H9 (cell line): ENCODE results near the gene TMEM117. TPM values are rescaled to one million over a fixed set of nuclear protein-coding genes. Genes with fewer than 3 reads are reported as not detected.
"Not testable (repeated sequence)": the region's sequence is repeated elsewhere in the genome, so short reads cannot be mapped to it uniquely, and the experiment has no call there.

Experiments
- DNase-seq: peaks from one replicate; pipeline ENCODE4 v3.0.0-alpha.2; 2017
- H2AFZ ChIP-seq: one replicate; pipeline ENCODE4 v1.6.1; 2013; ENCODE audit warnings: mild to moderate bottlenecking, low read length, control low read depth, moderate library complexity
- H2AK5ac ChIP-seq: 2 replicates; pipeline ENCODE4 v1.6.1; 2013; ENCODE audit warnings: low read length, control low read depth, mixed read lengths; ENCODE audit not compliant: insufficient read length
- H2BK120ac ChIP-seq: one replicate; pipeline ENCODE4 v1.6.1; 2013; ENCODE audit warnings: low read depth, mild to moderate bottlenecking, low read length, control low read depth, inconsistent platforms; ENCODE audit not compliant: poor library complexity, severe bottlenecking
- H2BK12ac ChIP-seq: 2 replicates; pipeline ENCODE4 v1.6.1; 2013; ENCODE audit warnings: low read length, control low read depth, mixed read lengths, low read depth; ENCODE audit not compliant: insufficient read length
- H2BK15ac ChIP-seq: 2 replicates; pipeline ENCODE4 v1.6.1; 2013; ENCODE audit warnings: low read depth, low read length, control low read depth
- H2BK20ac ChIP-seq: one replicate; pipeline ENCODE4 v1.6.1; 2013; ENCODE audit warnings: low read depth, mild to moderate bottlenecking, low read length, control low read depth, inconsistent platforms; ENCODE audit not compliant: poor library complexity, severe bottlenecking
- H2BK5ac ChIP-seq: 2 replicates; pipeline ENCODE4 v1.6.1; 2013; ENCODE audit warnings: low read length, control low read depth, mixed read lengths; ENCODE audit not compliant: insufficient read length
- H3K14ac ChIP-seq: 2 replicates; pipeline ENCODE4 v1.6.1; 2013; ENCODE audit warnings: low read length, control low read depth; ENCODE audit not compliant: insufficient read depth
- H3K18ac ChIP-seq: 2 replicates; pipeline ENCODE4 v1.6.1; 2013; ENCODE audit warnings: low read depth, mild to moderate bottlenecking, mixed read lengths, low read length, control low read depth; ENCODE audit not compliant: insufficient read length
- H3K23ac ChIP-seq: 2 replicates; pipeline ENCODE4 v1.6.1; 2013; ENCODE audit warnings: low read length, control low read depth, mixed read lengths, low read depth; ENCODE audit not compliant: insufficient read length
- H3K23me2 ChIP-seq: 2 replicates; pipeline ENCODE4 v1.6.1; 2013; ENCODE audit warnings: low read depth, mild to moderate bottlenecking, mixed read lengths, low read length, control low read depth; ENCODE audit not compliant: insufficient read length, poor library complexity, severe bottlenecking
- H3K27ac ChIP-seq: 2 replicates; pipeline ENCODE4 v1.5.1; 2013; ENCODE audit warnings: low read length, control low read depth, mixed read lengths, low read depth; ENCODE audit not compliant: insufficient read length
- H3K27me3 ChIP-seq: 2 replicates; pipeline ENCODE4 v1.6.1; 2013; ENCODE audit warnings: low read length, control low read depth, inconsistent platforms; ENCODE audit not compliant: insufficient read depth
- H3K4ac ChIP-seq: 2 replicates; pipeline ENCODE4 v1.6.1; 2013; ENCODE audit warnings: low read depth, mild to moderate bottlenecking, control low read depth, inconsistent platforms, low read length, moderate library complexity
- H3K4me1 ChIP-seq: 2 replicates; pipeline ENCODE4 v1.6.1; 2013; ENCODE audit warnings: low read length, control low read depth, inconsistent platforms; ENCODE audit not compliant: insufficient read depth
- H3K4me2 ChIP-seq: 2 replicates; pipeline ENCODE4 v1.6.1; 2013; ENCODE audit warnings: low read length, control low read depth, mixed read lengths; ENCODE audit not compliant: insufficient read length, insufficient read depth
- H3K56ac ChIP-seq: 2 replicates; pipeline ENCODE4 v1.6.1; 2013; ENCODE audit warnings: low read depth, mild to moderate bottlenecking, mixed read lengths, low read length, control low read depth; ENCODE audit not compliant: insufficient read length
- H3K79me1 ChIP-seq: 2 replicates; pipeline ENCODE4 v1.6.1; 2013; ENCODE audit warnings: low read depth, mild to moderate bottlenecking, moderate library complexity, low read length, control low read depth, inconsistent platforms; ENCODE audit not compliant: insufficient read depth, poor library complexity, severe bottlenecking
- H3K79me2 ChIP-seq: 2 replicates; pipeline ENCODE4 v1.6.1; 2013; ENCODE audit warnings: low read length, control low read depth, inconsistent platforms; ENCODE audit not compliant: insufficient read depth
- H3K9ac ChIP-seq: 2 replicates; pipeline ENCODE4 v1.6.1; 2013; ENCODE audit warnings: low read length, control low read depth, mixed read lengths; ENCODE audit not compliant: insufficient read length; ENCODE audit errors: extremely low read depth
- H3K9me3 ChIP-seq: one replicate; pipeline ENCODE4 v1.6.1; 2013; ENCODE audit warnings: low read depth, low read length, inconsistent platforms; ENCODE audit not compliant: control insufficient read depth
- H3T11ph ChIP-seq: one replicate; pipeline ENCODE4 v1.6.1; 2013; ENCODE audit warnings: mild to moderate bottlenecking, low read length, control low read depth, inconsistent platforms
- H4K20me1 ChIP-seq: one replicate; pipeline ENCODE4 v1.6.1; 2013; ENCODE audit not compliant: control insufficient read depth, insufficient read length, insufficient read depth
- H4K5ac ChIP-seq: 2 replicates; pipeline ENCODE4 v1.6.1; 2013; ENCODE audit warnings: low read depth, mild to moderate bottlenecking, mixed read lengths, low read length, control low read depth; ENCODE audit not compliant: insufficient read length
- H4K8ac ChIP-seq: replicated peaks from 2 replicates; pipeline ENCODE4 v1.6.1; 2013; ENCODE audit warnings: low read length, control low read depth, mixed read lengths, low read depth; ENCODE audit not compliant: insufficient read length
- H4K91ac ChIP-seq: 2 replicates; pipeline ENCODE4 v1.6.1; 2013; ENCODE audit warnings: low read depth, mild to moderate bottlenecking, moderate library complexity, mixed read lengths, low read length, control low read depth; ENCODE audit not compliant: insufficient read length
- H3K27ac Mint-ChIP-seq, 3 experiments: 2 replicates in 2 of 3; 3 replicates in 1 of 3; pipeline ENCODE4 v1.8.0; 2020 to 2021; ENCODE audit warnings: mixed read lengths in 3 of 3, mild to moderate bottlenecking in 1 of 3, moderate library complexity in 1 of 3
- H3K27me3 Mint-ChIP-seq: 2 replicates; pipeline ENCODE4 v1.8.0; 2021; ENCODE audit warnings: low read depth, mild to moderate bottlenecking, moderate library complexity, mixed read lengths
- H3K36me3 Mint-ChIP-seq, 3 experiments: 2 replicates in 2 of 3; 3 replicates in 1 of 3; pipeline ENCODE4 v1.8.0; 2020 to 2021; ENCODE audit warnings: low read depth in 3 of 3, mixed read lengths in 3 of 3; ENCODE audit not compliant: insufficient read depth in 1 of 3
- H3K4me1 Mint-ChIP-seq, 2 experiments: 2 replicates each; pipeline ENCODE4 v1.8.0; 2020; ENCODE audit warnings: mixed read lengths in 2 of 2
- H3K4me3 Mint-ChIP-seq, 2 experiments: 2 replicates in 1 of 2; 3 replicates in 1 of 2; pipeline ENCODE4 v1.8.0; 2020 to 2021; ENCODE audit warnings: mild to moderate bottlenecking in 2 of 2, mixed read lengths in 2 of 2, moderate library complexity in 1 of 2
- H3K9me3 Mint-ChIP-seq, 2 experiments: 2 replicates in 1 of 2; 3 replicates in 1 of 2; pipeline ENCODE4 v1.8.0; 2020; ENCODE audit warnings: mild to moderate bottlenecking in 2 of 2, mixed read lengths in 2 of 2, moderate library complexity in 1 of 2
- CTCF ChIP-seq: fragments of 200-600 bp; sonication (generic); conservative IDR thresholded peaks from 3 replicates; pipeline ENCODE4 v1.8.0; 2021; ENCODE audit warnings: antibody characterized with exemption, mild to moderate bottlenecking
- WGBS: extraction: QIAGEN DNeasy Blood & Tissue Kit; methylation state at CpG from one replicate; pipeline ENCODE4 v1.1.7; 2013; ENCODE audit warnings: missing lambda C conversion rate, low lambda C conversion rate, mixed read lengths; ENCODE audit not compliant: insufficient read length; ENCODE audit errors: extremely low coverage; 5-methylcytosine and 5-hydroxymethylcytosine counted together
- total RNA-seq: library from RNA; stranded (reverse); gene quantifications from 2 replicates; pipeline ENCODE4 v1.2.1, GENCODE V29; 2021

Gene TMEM117
- total RNA-seq, 1 experiment from 2014 or later: 1.7 TPM

- no peaks in the 10 kb centered on the region for H3K23me2 ChIP-seq
- H2BK120ac ChIP-seq: no peak overlapping the region
- no peak for DNase-seq
- no peak overlapping the region for H3K4me2 ChIP-seq
- H4K91ac ChIP-seq: no peak overlapping the region
- H3K36me3 Mint-ChIP-seq: peaks cover 0 to under 1% (median 0%) of the 10 kb centered on the region in 3 experiments; a peak in 1 of 7 replicates
- H3T11ph ChIP-seq: no peak overlapping the region
- no peaks in the 10 kb centered on the region for H3K4me1 ChIP-seq
- no peaks in the 10 kb centered on the region for H3K79me1 ChIP-seq
- H4K20me1 ChIP-seq: no peaks in the 10 kb centered on the region
- no peak overlapping the region for H2BK12ac ChIP-seq
- TF ChIP-seq CTCF: no peak
- peaks cover 3% of the 10 kb centered on the region in 2 experiments; a peak in 1 of 4 replicates for H3K4me1 Mint-ChIP-seq
- H2BK5ac ChIP-seq: no peak overlapping the region
- H4K8ac ChIP-seq: no peak overlapping the region
- no peak overlapping the region for H3K14ac ChIP-seq
- H3K18ac ChIP-seq: no peak overlapping the region
- no peak overlapping the region for H3K4ac ChIP-seq
- H3K27ac ChIP-seq: no peak overlapping the region
- no peaks in the 10 kb centered on the region for H3K79me2 ChIP-seq
- H3K27me3 ChIP-seq: no peaks in the 10 kb centered on the region
- H3K9ac ChIP-seq: no peak overlapping the region
- H3K9me3 Mint-ChIP-seq: peaks cover under 1 to 3% of the 10 kb centered on the region in 2 experiments; a peak in 3 of 5 replicates
- H2AK5ac ChIP-seq: no peak overlapping the region
- no peak overlapping the region for H3K27ac Mint-ChIP-seq
- no peak overlapping the region for H2BK20ac ChIP-seq
- H4K5ac ChIP-seq: no peak overlapping the region
- no peak overlapping the region for H3K56ac ChIP-seq
- peaks cover 8% of the 10 kb centered on the region for H3K27me3 Mint-ChIP-seq
- H2AFZ ChIP-seq: no peak overlapping the region
- WGBS: no CpG with 5 or more reads among the region's 1 CpG
- no peak overlapping the region for H2BK15ac ChIP-seq
- no peak overlapping the region for H3K4me3 Mint-ChIP-seq
- no peaks in the 10 kb centered on the region for H3K9me3 ChIP-seq
- H3K23ac ChIP-seq: no peak overlapping the region
Measured at GRCh38 chr12:43842259-43842658, 6.4 kb downstream of the TMEM117 start.

- not testable (repeated sequence) for DNase-seq, H3K79me2 ChIP-seq
Measured at GRCh38 chr12:43847425-43848225, 11.7 kb downstream of the TMEM117 start.

More at GRCh38 chr12:43847425-43848225, 11.7 kb downstream of the TMEM117 start:
- H3K27ac Mint-ChIP-seq, H3K14ac ChIP-seq, H3K36me3 Mint-ChIP-seq, H2BK120ac ChIP-seq, H4K5ac ChIP-seq, H3K23ac ChIP-seq, H2BK20ac ChIP-seq, H3K27me3 Mint-ChIP-seq, H2BK12ac ChIP-seq, H2BK15ac ChIP-seq, H3K9me3 ChIP-seq, H2AK5ac ChIP-seq, H3K4me3 Mint-ChIP-seq, H3K4me1 ChIP-seq, H3K27ac ChIP-seq, H3K23me2 ChIP-seq, H3K9ac ChIP-seq, H3K18ac ChIP-seq, H2BK5ac ChIP-seq, H2AFZ ChIP-seq, H3K79me1 ChIP-seq, H3K27me3 ChIP-seq, H3K4ac ChIP-seq, H3K9me3 Mint-ChIP-seq, H3K4me2 ChIP-seq, H4K8ac ChIP-seq, H4K20me1 ChIP-seq, H4K91ac ChIP-seq, H3K4me1 Mint-ChIP-seq, H3K56ac ChIP-seq, H3T11ph ChIP-seq: not testable (repeated sequence)
- no CpG with 5 or more reads among the region's 4 CpGs for WGBS
